HG02870 (cell line): ENCODE data around the gene MBOAT2.
"Not testable (repeated sequence)": the region's sequence is repeated elsewhere in the genome, so short reads cannot be mapped to it uniquely, and the experiment has no call there.

ENCODE experiments used
- ATAC-seq: cut with Tn5 transposase; IDR thresholded peaks from one replicate; pipeline ENCODE4 v1.9.1; 2021; ENCODE audit warnings: mild to moderate bottlenecking, moderate library complexity; ENCODE audit not compliant: unreplicated experiment

MBOAT2 gene

GRCh38 chr2:8962890-8963289 is 40.6 kb downstream of the MBOAT2 start:
- no peak for ATAC-seq

- no peak for ATAC-seq
Observed at GRCh38 chr2:8957628-8958027, 45.9 kb downstream of the MBOAT2 start.

GRCh38 chr2:8956774-8957173 is 46.7 kb downstream of the MBOAT2 start:
- no peak for ATAC-seq

- no peak for ATAC-seq
Observed at GRCh38 chr2:8954990-8955389, 48.5 kb downstream of the MBOAT2 start.

- ATAC-seq = no peak
Observed at GRCh38 chr2:8953525-8953924, 50.0 kb downstream of the MBOAT2 start.

DNA sequence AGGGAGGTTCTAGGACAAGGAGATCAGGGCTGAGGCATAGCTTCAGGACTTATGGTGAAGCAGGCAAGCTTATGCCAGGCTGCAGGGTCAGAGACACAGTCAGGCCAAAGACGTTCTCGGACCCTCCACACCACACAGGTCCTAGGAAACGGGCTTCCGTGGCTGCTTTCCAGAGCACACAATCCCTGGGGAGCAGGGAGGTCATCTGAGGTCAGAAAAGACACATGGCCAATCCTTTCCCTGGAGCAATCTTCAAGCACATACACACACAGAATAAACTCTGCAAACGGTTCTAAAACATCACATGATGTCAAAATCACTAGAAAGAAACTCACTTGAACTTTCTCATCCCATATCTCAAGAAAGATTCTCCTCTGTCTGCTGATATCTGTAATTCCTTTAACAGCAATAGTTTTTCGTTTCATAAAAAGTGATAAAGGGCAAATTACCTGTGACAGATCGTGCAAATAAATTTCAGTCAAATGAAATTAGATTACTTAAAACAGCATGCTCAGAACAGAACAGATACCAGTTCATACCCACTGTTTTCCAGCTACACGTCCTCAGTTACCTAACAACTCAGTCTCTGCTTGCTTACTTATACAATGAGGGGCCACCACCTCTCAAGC is 63.9 kb downstream of the MBOAT2 start:
- ATAC-seq = no peak

DNA sequence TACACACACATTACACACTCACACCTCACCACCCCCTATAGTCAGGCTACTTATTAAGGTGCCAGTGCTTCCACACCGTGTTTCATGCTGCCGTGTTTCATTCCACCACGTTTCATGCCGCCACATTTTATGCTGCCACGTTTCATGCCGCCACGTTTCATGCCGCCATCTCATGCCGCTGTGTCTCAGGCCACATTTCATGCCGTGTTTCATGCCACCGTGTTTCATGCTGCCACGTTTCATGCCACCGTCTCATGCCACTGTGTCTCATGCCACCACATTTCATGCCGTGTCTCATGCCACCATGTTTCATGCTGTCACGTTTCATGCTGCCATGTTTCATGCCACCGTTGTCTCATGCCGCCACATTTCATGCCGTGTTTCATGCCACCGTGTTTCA is 65.1 kb downstream of the MBOAT2 start:
- no peak for ATAC-seq

- ATAC-seq = no peak
Observed at GRCh38 chr2:8935982-8936381, 67.5 kb downstream of the MBOAT2 start.

DNA sequence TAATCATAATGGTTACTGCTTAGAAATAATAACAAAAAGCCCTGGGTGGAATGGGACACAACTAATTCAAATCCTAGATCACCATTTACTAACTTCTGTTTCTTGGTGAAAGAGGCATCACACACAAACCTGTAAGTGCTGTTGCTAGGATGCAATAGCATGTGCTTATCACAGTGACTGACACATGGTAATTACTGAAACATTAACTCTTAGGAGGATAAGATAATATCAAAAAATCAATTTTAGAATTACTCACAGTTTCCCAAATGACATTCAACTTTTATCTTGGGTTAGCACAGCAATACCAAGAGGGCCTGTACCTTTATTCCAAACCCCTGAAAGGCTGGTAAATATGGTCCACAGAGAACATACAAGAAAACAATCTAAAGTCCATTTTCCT is 69.1 kb downstream of the MBOAT2 start:
- no peak for ATAC-seq

DNA sequence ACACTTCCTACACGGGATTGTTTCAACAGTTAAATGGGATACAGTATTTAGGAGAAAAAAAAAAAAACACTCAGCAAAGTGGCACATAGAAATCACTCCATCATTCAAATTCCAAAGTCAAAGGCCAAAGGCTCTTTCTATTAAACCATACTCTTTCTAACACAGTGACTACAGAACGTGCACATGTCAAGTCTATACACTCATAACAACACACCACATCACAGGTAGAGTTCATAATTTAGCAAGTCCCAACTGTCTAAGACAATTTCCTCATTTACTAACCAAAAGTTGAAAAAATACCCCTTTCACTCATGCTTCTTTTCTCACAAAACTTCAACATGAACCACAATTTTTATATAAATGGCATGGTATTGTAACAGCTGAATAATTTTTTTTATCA is 70.8 kb downstream of the MBOAT2 start:
- no peak for ATAC-seq

DNA sequence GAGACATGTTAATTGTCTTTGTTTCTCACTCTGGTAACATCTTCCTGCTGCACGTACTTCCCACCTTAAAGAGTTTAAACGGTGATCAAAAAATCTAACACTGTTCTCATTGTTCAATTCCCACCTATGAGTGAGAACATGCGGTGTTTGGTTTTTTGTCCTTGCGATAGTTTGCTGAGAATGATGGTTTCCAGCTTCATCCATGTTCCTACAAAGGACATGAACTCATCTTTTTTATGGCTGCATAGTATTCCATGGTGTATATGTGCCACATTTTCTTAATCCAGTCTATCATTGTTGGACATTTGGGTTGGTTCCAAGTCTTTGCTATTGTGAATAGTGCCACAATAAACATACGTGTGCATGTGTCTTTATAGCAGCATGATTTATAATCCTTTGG is 73.3 kb downstream of the MBOAT2 start:
- not testable (repeated sequence) for ATAC-seq

DNA sequence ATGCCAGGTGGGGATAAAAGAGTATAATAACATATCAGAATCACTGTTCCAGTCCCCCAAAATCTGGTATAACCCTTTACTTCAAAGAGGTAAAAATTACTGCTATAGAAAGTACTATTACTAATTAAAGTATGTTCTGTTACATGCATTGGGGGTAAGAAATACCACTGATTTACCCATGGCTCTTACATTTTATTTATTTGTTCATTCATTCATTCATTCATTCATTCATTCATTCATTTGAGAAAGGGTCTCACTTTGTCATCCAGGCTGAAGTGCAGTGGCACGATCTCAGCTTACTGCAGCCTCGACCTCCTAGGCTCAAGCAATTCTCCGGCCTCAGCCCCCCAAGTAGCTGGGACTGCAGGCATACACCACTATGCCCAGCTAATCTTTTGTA is 74.4 kb downstream of the MBOAT2 start:
- ATAC-seq = no peak

- no peak for ATAC-seq
Observed at GRCh38 chr2:8927510-8928455, 75.7 kb downstream of the MBOAT2 start.

DNA sequence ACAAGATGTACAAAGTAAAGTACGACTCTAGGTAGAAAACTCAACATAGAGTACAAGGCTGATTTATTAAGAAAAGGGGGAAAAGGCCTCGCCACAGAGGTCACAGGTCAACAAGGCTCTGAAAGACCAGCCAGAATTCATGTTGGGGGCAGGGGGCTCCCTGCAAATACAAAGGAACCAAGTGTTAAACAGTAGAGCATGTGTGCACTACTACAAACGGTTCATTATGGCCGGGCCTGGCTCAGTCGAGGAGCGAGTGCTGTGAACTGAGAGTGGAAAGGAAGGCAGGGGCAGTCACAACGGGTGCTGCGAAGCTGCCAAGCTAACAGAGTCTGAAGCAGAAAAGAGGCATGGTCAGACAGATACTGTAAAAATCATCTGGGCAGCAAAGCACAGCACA is 77.1 kb downstream of the MBOAT2 start:
- no peak for ATAC-seq

DNA sequence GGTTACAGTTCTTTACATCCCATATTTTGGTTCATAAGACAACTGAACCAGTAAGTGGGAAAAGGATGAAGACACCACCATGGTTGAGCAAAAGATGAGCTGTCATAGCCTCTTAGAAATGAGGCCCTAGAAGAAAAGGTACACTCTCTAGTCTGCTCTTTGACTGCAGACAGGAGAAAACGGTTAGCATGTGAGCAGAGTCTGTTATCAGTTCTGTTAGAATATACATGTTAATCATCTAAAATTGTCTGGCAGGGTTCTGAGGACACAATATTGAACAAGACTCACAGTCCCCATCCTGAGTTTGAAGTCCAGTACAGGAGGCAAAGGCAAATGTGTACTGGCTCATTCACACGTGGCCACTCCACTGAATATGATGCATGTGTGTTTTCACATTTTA is 78.1 kb downstream of the MBOAT2 start:
- ATAC-seq = no peak

DNA sequence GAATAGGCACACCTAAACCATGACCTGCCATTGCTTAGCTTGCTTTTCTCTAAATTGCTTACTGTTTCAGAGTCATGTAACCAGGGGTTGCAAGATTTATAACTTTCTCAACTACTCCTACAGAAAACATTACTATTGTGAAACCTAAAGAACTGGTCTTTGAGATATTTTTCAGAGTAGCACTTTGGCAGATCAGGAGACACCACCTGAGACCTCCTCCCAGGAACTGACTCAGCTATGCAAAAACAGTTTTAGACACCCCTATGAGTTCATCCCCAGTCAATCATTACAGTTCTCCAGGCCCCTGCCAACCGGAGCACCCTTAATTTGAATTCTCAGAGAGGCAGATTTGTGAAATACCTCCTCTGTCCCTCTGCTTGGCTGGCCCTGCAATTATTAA is 80.3 kb downstream of the MBOAT2 start:
- no peak for ATAC-seq

DNA sequence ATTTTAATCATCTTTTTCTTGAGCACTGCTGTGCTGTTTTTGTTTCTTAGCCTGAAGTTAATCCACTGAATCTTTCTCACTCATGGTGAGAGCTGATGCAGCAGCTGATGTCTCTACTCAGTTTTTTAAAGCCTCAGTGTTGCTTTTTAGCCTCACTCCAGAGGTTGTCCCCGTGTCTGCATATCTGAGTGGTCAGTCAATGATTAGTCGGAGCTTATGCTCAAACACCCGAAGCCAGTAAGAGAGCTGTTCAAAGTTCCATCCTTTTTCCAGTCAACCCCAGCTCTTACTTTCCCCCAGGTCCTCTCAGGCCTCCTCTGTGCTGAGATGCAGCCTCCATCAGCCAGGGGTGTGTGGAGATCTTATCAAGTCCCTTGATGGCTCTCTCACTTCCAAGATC is 81.1 kb downstream of the MBOAT2 start:
- no peak for ATAC-seq

DNA sequence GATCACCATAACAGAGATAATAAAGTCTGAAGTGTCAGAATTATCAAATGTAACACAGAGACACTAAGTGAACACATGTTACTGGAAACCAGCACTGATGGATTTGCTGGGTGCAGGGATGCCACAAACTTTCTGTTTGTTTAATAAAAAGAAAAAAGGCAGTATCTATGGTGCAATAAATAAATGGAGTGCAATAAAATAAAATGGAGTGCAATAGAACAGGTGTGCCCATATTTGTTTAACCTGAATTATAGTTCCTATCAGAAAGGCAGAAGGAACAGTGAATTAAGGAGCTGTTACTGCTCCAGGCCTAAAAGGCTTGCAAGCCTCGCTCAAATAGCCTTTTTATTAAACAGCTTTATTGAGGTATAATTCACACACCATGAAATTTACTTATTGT is 85.1 kb downstream of the MBOAT2 start:
- no peak for ATAC-seq

GRCh38 chr2:8915941-8916340 is 87.5 kb downstream of the MBOAT2 start:
- no peak for ATAC-seq

DNA sequence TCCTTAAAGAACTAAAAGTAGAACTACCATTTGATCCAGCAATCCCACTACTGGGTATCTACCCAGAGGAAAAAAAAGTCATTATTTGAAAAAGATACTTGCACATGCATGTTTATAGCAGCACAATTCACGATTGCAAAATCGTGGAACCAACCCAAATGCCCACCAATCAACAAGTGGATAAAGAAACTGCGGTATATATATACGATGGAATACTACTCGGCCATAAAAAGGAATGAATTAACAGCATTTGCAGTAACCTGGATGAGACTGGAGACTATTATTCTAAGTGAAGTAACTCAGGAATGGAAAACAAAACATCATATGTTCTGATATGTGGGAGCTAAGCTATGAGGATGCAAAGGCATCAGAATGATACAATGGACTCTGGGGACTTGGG is 89.7 kb downstream of the MBOAT2 start:
- not testable (repeated sequence) for ATAC-seq

DNA sequence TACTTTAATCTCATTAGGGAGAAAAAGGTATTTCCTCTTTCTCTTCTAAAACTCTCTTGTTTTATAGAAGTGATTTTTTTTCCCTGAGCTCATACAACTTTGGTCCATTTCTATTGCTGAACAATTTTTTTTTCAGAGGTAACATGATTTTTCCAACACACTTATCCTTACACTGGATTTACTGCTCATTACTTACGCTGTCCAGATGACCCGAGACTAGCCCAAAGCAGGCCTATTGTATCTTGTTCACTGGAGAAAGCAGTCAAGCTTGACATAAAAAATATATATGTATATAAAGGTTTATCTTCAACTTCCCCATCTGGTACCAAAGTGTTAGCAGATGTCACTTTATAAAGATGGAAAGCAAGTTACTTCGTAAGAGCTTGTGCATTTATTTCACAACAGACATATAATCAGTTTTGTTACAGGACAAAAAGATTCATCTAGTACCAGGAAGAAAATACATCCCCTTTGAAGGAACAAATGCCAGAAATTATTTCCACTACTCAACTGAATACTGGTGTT is 95.7 kb downstream of the MBOAT2 start:
- ATAC-seq = no peak

DNA sequence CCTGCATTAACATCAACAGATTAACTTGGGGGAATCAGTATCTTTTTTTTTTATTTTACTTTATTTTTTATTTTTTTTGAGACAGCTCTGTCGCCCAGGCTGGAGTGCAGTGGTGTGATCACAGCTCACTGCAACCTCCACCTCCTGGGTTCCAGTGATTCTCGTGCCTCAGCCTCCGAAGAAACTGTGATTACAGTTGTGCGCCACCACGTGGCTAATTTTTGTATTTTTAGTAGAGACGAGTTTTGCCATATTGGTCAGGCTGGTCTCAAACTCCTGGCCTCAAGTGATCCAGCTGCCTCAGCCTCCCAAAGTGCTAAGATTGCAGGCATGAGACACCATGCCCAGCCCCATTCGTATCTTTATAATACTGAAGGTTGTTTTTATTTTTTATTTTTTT is 99.6 kb downstream of the MBOAT2 start:
- not testable (repeated sequence) for ATAC-seq
